Natural killer cell (primary cell): ENCODE data around the gene DYNLT2B. TPM values are rescaled to one million over a fixed set of nuclear protein-coding genes. Genes with fewer than 3 reads are reported as not detected.
A peak's percentile ranks its signal among the peaks of the same experiment; 100 is the strongest.

Experiments used
- ATAC-seq, 3 donors: fragments of 150-1000 bp in 2 of 3; fragments of 200-7000 bp in 1 of 3; cut with Tn5 transposase; 1 replicate in 1 of 3; 2 replicates in 2 of 3; pipeline ENCODE4 v1.10.0; 2021; ENCODE audit warnings: mild to moderate bottlenecking in 2 of 3, moderate library complexity in 2 of 3
- DNase-seq, 2 donors: peaks; one replicate each; pipeline versions ENCODE4 v3.0.0 to v3.0.0-alpha.2; 2013 to 2021; ENCODE audit warnings: mixed read lengths in 1 of 2
- H3K27ac ChIP-seq: one replicate; pipeline ENCODE4 v1.5.1; 2013; ENCODE audit warnings: mild to moderate bottlenecking, low read length
- H3K27me3 ChIP-seq: one replicate; pipeline ENCODE4 v1.6.1; 2013; ENCODE audit warnings: low read length; ENCODE audit not compliant: control insufficient read depth, insufficient read depth
- H3K36me3 ChIP-seq: one replicate; pipeline ENCODE4 v1.6.1; 2013; ENCODE audit warnings: low read length; ENCODE audit not compliant: control insufficient read depth, insufficient read depth
- H3K4me1 ChIP-seq: one replicate; pipeline ENCODE4 v1.6.1; 2013; ENCODE audit warnings: low read length; ENCODE audit not compliant: control insufficient read depth, insufficient read depth
- H3K4me3 ChIP-seq: one replicate; pipeline ENCODE4 v1.5.1; 2013; ENCODE audit warnings: low read length
- H3K9me3 ChIP-seq: one replicate; pipeline ENCODE4 v1.6.1; 2013; ENCODE audit warnings: low read length; ENCODE audit not compliant: control insufficient read depth, insufficient read depth
- H3K27ac Mint-ChIP-seq, 2 donors: one replicate each; pipeline ENCODE4 v1.8.0; 2022; ENCODE audit warnings: mild to moderate bottlenecking in 2 of 2, mixed read lengths in 2 of 2, moderate library complexity in 1 of 2
- H3K27me3 Mint-ChIP-seq, 2 donors: one replicate each; pipeline ENCODE4 v1.8.0; 2022; ENCODE audit warnings: low read depth in 2 of 2, mixed read lengths in 2 of 2
- H3K36me3 Mint-ChIP-seq: one replicate; pipeline ENCODE4 v1.8.0; 2022; ENCODE audit warnings: mixed read lengths
- H3K4me1 Mint-ChIP-seq, 2 donors: one replicate each; pipeline ENCODE4 v1.8.0; 2022; ENCODE audit warnings: mixed read lengths in 2 of 2
- H3K4me3 Mint-ChIP-seq: one replicate; pipeline ENCODE4 v1.8.0; 2022; ENCODE audit warnings: mild to moderate bottlenecking, moderate library complexity, mixed read lengths
- H3K9me3 Mint-ChIP-seq, 2 donors: one replicate each; pipeline ENCODE4 v1.8.0; 2022; ENCODE audit warnings: mixed read lengths in 2 of 2
- WGBS: methylation state at CpG from one replicate; pipeline ENCODE4 v1.1.7; 2013; ENCODE audit warnings: missing lambda C conversion rate; ENCODE audit not compliant: insufficient coverage; 5-methylcytosine and 5-hydroxymethylcytosine counted together
- intact Hi-C: fragments of 100-400 bp; cut with micrococcal nuclease; formaldehyde crosslinking; loops from one replicate; pipeline ENCODE4 v1.14.2; 2022
- total RNA-seq, 4 donors: library from RNA; stranded (reverse); fragments of 120-200 nt in 1 of 4; gene quantifications; one replicate each; pipeline versions ENCODE4 v1.2.3 to v1.2.4, GENCODE V29; 2013 to 2022
- TF ChIP-seq, protein P1 (sequence below): fragments of 200-600 bp; IDR thresholded peaks from one replicate; pipeline ENCODE4 v1.8.0; 2022; ENCODE audit warnings: antibody characterized with exemption

The DYNLT2B gene
- total RNA-seq, 3 donors from 2014 or later (not counting 1 experiment from before 2014, with no cell fraction given): 3.6 to 7.3 (median 5.4) TPM

- H3K27ac ChIP-seq: no peak overlapping the region
Observed at GRCh38 chr3:196281962-196282361, 36.1 kb downstream of the DYNLT2B start.

DNA sequence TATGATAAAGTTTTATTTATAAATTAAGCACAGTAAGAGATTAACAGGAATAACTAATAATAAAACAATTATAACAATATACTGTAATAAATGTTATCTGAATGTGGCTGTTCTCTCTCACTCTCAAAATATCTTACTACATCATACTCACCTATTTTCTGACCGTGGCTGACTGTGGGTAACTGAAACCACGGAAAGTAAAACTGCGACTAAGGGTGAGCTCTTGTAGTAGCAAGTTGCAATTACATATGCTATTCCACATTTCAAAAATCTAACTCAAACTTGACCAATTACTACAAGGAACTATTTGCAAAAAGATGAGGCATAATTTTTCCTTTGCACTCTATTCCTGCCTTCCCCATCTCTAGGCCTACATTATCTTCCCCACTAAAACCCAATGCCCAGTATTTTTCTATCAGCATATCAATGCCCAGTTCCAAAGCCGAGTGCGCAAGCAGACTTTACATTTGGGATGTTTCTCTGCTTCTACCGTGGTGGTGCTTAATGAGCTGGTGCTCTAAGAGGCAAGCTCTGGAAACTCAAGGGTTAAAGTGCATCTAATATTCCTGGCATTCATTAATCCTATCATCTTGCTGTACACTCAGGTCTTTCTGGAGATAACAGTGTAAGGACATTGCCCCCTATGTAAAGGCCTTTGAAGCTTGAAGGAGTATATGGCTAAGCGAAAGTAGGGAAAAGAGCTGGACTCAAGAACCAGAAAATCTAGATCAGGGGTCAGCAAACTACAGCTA, 37.2 kb downstream of the DYNLT2B start:
- H3K4me1 Mint-ChIP-seq: peaks cover 32 to 52% of the 10 kb centered on the region in 2 donors

More at GRCh38 chr3:196281962-196282361, 36.1 kb downstream of the DYNLT2B start:
- Mint-ChIP-seq H3K9me3 (no peaks in the 10 kb centered on the region), H3K4me1 (peaks cover 43 to 62% of the 10 kb centered on the region in 2 donors), H3K36me3 (no peaks in the 10 kb centered on the region), H3K4me3 (no peak overlapping the region), H3K27me3 (no peaks in the 10 kb centered on the region), H3K27ac (peak overlapping the region; percentile 54 to 60)
- H3K27me3 ChIP-seq: no peaks in the 10 kb centered on the region
- DNase-seq (no peak), ATAC-seq (no peak)
- intact Hi-C loops: no loop called here
- 95% methylated on average over 3 of the region's 4 CpGs for whole genome bisulfite sequencing
- peaks cover 11% of the 10 kb centered on the region for H3K4me1 ChIP-seq
- H3K4me3 ChIP-seq: no peak overlapping the region
- H3K9me3 ChIP-seq: no peaks in the 10 kb centered on the region
- H3K36me3 ChIP-seq: no peaks in the 10 kb centered on the region
- TF ChIP-seq, protein P1, sequence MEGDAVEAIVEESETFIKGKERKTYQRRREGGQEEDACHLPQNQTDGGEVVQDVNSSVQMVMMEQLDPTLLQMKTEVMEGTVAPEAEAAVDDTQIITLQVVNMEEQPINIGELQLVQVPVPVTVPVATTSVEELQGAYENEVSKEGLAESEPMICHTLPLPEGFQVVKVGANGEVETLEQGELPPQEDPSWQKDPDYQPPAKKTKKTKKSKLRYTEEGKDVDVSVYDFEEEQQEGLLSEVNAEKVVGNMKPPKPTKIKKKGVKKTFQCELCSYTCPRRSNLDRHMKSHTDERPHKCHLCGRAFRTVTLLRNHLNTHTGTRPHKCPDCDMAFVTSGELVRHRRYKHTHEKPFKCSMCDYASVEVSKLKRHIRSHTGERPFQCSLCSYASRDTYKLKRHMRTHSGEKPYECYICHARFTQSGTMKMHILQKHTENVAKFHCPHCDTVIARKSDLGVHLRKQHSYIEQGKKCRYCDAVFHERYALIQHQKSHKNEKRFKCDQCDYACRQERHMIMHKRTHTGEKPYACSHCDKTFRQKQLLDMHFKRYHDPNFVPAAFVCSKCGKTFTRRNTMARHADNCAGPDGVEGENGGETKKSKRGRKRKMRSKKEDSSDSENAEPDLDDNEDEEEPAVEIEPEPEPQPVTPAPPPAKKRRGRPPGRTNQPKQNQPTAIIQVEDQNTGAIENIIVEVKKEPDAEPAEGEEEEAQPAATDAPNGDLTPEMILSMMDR: no peak

DNA sequence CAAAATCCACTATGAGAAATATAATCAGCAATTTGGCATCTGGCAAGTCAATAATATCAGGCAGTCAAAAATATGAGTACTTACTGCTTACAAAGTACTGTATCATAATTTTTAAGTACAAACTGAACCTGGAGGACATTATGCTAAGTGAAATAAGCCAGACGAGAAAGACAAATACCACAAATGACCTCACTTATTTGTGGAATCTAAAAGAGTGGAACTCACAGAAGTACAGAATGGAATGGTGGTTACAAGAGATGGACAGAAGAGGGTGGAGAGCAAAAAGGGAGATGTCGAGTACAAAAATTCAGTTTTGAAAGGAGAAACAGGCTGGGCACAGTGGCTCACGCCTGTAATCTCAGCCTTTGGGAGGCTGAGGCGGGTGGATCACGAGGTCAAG, 42.9 kb downstream of the DYNLT2B start:
- Mint-ChIP-seq H3K9me3 (no peaks in the 10 kb centered on the region), H3K27me3 (no peaks in the 10 kb centered on the region), H3K4me1 (peaks cover 40 to 52% of the 10 kb centered on the region in 2 donors), H3K27ac (peak overlapping the region; percentile 94 to 96), H3K36me3 (no peaks in the 10 kb centered on the region), H3K4me3 (peak overlapping the region; percentile 91)
- Histone ChIP-seq H3K27me3 (no peaks in the 10 kb centered on the region), H3K27ac (peak overlapping the region; percentile 94), H3K4me3 (no peak overlapping the region), H3K36me3 (peaks cover 7% of the 10 kb centered on the region), H3K4me1 (peaks cover 23% of the 10 kb centered on the region), H3K9me3 (no peaks in the 10 kb centered on the region)
- DNase-seq: peak in 1 of 2 donors; percentile 14
- 90% methylated on average over 4 of the region's 5 CpGs for WGBS
- peak in 1 of 3 donors; percentile 4 for ATAC-seq
- intact Hi-C loops: no loop called here
- TF ChIP-seq, protein P1: no peak

More for the DNA sequence above, 37.2 kb downstream of the DYNLT2B start:
- H3K9me3 Mint-ChIP-seq: no peaks in the 10 kb centered on the region
- Histone ChIP-seq H3K4me3 (no peak overlapping the region), H3K27me3 (no peaks in the 10 kb centered on the region), H3K36me3 (no peaks in the 10 kb centered on the region), H3K27ac (no peak overlapping the region), H3K9me3 (no peaks in the 10 kb centered on the region), H3K4me1 (peaks cover under 1% of the 10 kb centered on the region)
- no peak overlapping the region for H3K4me3 Mint-ChIP-seq
- ATAC-seq (peak in 2 of 3 donors; percentile 38 to 53), DNase-seq (no peak)
- TF ChIP-seq, protein P1: no peak
- no peaks in the 10 kb centered on the region for H3K36me3 Mint-ChIP-seq
- intact Hi-C loops: no loop called here
- peak overlapping the region; percentile 10 to 60 for H3K27ac Mint-ChIP-seq
- H3K27me3 Mint-ChIP-seq: no peaks in the 10 kb centered on the region
- WGBS: 61% methylated on average over 7 of the region's 7 CpGs
